H1 (cell line): ENCODE measurements around the gene MEDAG. TPM values are rescaled to one million over a fixed set of nuclear protein-coding genes. Genes with fewer than 3 reads are reported as not detected.

Experiments used
- CTCF ChIA-PET: fragments of 300-600 bp; sonication (Branson Sonifier 250); formaldehyde crosslinking; loops from one replicate; lab custom pipeline; 2021; ENCODE audit not compliant: partially characterized antibody; lab: Charles Lee
- POLR2A ChIA-PET: fragments of 300-600 bp; sonication (Branson Sonifier 250); formaldehyde crosslinking; loops from one replicate; lab custom pipeline; 2021; ENCODE audit warnings: inconsistent platforms; ENCODE audit not compliant: partially characterized antibody; lab: Charles Lee
- DNase-seq, 2 experiments: peaks; one replicate each; pipeline versions ENCODE4 v3.0.0 to v3.0.0-alpha.2; 2010 to 2022; ENCODE audit warnings: low spot score in 2 of 2, low read depth in 1 of 2, mixed read lengths in 1 of 2
- FAIRE-seq: peaks from 2 replicates; lab custom pipeline; 2011; peaks lifted over from hg19 to GRCh38; lab: Jason Lieb, UNC
- H2AFZ ChIP-seq: 2 replicates; pipeline ENCODE4 v1.8.1; 2012; ENCODE audit warnings: low read length, inconsistent platforms
- H2AK5ac ChIP-seq: 2 replicates; pipeline ENCODE4 v1.6.1; 2013; ENCODE audit warnings: low read depth, low read length
- H2BK120ac ChIP-seq: replicated peaks from 2 replicates; pipeline ENCODE3; 2013; ENCODE audit warnings: low read depth, low read length, inconsistent platforms
- H2BK12ac ChIP-seq: 2 replicates; pipeline ENCODE4 v1.6.1; 2013; ENCODE audit warnings: low read depth, low read length
- H2BK15ac ChIP-seq: 2 replicates; pipeline ENCODE4 v1.6.1; 2013; ENCODE audit warnings: low read length
- H2BK20ac ChIP-seq: 2 replicates; pipeline ENCODE4 v1.6.1; 2013; ENCODE audit warnings: low read length
- H2BK5ac ChIP-seq: 2 replicates; pipeline ENCODE4 v1.6.1; 2013; ENCODE audit warnings: low read depth, low read length
- H3K14ac ChIP-seq: 2 replicates; pipeline ENCODE4 v1.6.1; 2013; ENCODE audit warnings: inconsistent platforms; ENCODE audit not compliant: insufficient read length
- H3K18ac ChIP-seq: 2 replicates; pipeline ENCODE4 v1.6.1; 2013; ENCODE audit warnings: low read length; ENCODE audit errors: extremely low read depth
- H3K23ac ChIP-seq: 2 replicates; pipeline ENCODE4 v1.6.1; 2013; ENCODE audit warnings: inconsistent platforms; ENCODE audit not compliant: insufficient read length
- H3K23me2 ChIP-seq: 2 replicates; pipeline ENCODE4 v1.6.1; 2013; ENCODE audit warnings: low read depth, low read length
- H3K27ac ChIP-seq: 2 replicates; pipeline ENCODE4 v1.6.1; 2011; ENCODE audit warnings: low read depth, low read length, inconsistent platforms
- H3K27me3 ChIP-seq, 4 experiments: replicated peaks in 1 of 4; 1 replicate in 1 of 4; 2 replicates in 3 of 4; pipeline versions ENCODE4 v1.6.1 to v1.8.1; 2011 to 2013; ENCODE audit warnings: low read length in 3 of 4, mild to moderate bottlenecking in 3 of 4, inconsistent platforms in 2 of 4, mixed read lengths in 2 of 4, moderate library complexity in 1 of 4; ENCODE audit not compliant: control insufficient read depth in 3 of 4, insufficient read depth in 3 of 4; ENCODE audit errors: extremely low read depth in 1 of 4
- H3K36me3 ChIP-seq, 4 experiments: 2 replicates each; pipeline versions ENCODE4 v1.6.1 to v1.8.1; 2011 to 2013; ENCODE audit warnings: mild to moderate bottlenecking in 4 of 4, low read length in 3 of 4, moderate library complexity in 2 of 4, control low read depth in 1 of 4, inconsistent platforms in 1 of 4; ENCODE audit not compliant: insufficient read depth in 4 of 4, control insufficient read depth in 2 of 4
- H3K4ac ChIP-seq: replicated peaks from 2 replicates; pipeline ENCODE3; 2013; ENCODE audit warnings: low read length, low read depth, mixed read lengths, inconsistent platforms; ENCODE audit not compliant: insufficient read length
- H3K4me1 ChIP-seq, 4 experiments: replicated peaks in 1 of 4; 1 replicate in 1 of 4; 2 replicates in 3 of 4; pipeline versions ENCODE4 v1.6.1 to v1.8.1; 2011 to 2013; ENCODE audit warnings: low read length in 3 of 4, inconsistent platforms in 2 of 4, mixed read lengths in 1 of 4; ENCODE audit not compliant: insufficient read depth in 4 of 4, control insufficient read depth in 3 of 4
- H3K4me2 ChIP-seq, 2 experiments: 2 replicates each; pipeline versions ENCODE4 v1.6.1 to v1.8.1; 2011 to 2013; ENCODE audit warnings: low read depth in 2 of 2, low read length in 2 of 2, control low read depth in 1 of 2, inconsistent platforms in 1 of 2, mild to moderate bottlenecking in 1 of 2; ENCODE audit not compliant: insufficient read depth in 1 of 2
- H3K4me3 ChIP-seq, 4 experiments: fragments of 200-600, 300-600 bp in 1 of 4; sonication (generic), shearing (Covaris generic), sonication (Bioruptor Twin) in 1 of 4; 2 replicates each; pipeline versions ENCODE4 v1.5.1 to v1.8.1; 2011 to 2016; ENCODE audit warnings: low read length in 4 of 4, low read depth in 3 of 4, control low read depth in 2 of 4, inconsistent platforms in 2 of 4, mild to moderate bottlenecking in 2 of 4, mixed read lengths in 1 of 4, moderate library complexity in 1 of 4; ENCODE audit not compliant: insufficient read depth in 2 of 4; ENCODE audit errors: extremely low read depth in 1 of 4
- H3K56ac ChIP-seq: replicated peaks from 2 replicates; pipeline ENCODE3; 2013; ENCODE audit warnings: low read depth, mild to moderate bottlenecking, mixed read lengths, low read length, inconsistent platforms; ENCODE audit not compliant: insufficient read length
- H3K79me1 ChIP-seq: 2 replicates; pipeline ENCODE4 v1.6.1; 2013; ENCODE audit warnings: low read depth, low read length, control low read depth
- H3K79me2 ChIP-seq, 2 experiments: 2 replicates each; pipeline versions ENCODE4 v1.6.1 to v1.8.1; 2012 to 2013; ENCODE audit warnings: low read length in 2 of 2, mild to moderate bottlenecking in 2 of 2, inconsistent platforms in 1 of 2; ENCODE audit not compliant: insufficient read depth in 2 of 2, control insufficient read depth in 1 of 2
- H3K9ac ChIP-seq, 4 experiments: replicated peaks in 1 of 4; 1 replicate in 1 of 4; 2 replicates in 3 of 4; pipeline versions ENCODE4 v1.6.1 to v1.8.1; 2011 to 2013; ENCODE audit warnings: low read depth in 3 of 4, low read length in 3 of 4, control low read depth in 2 of 4, mild to moderate bottlenecking in 2 of 4, moderate library complexity in 2 of 4, inconsistent platforms in 1 of 4; ENCODE audit errors: extremely low read depth in 1 of 4
- H3K9me3 ChIP-seq, 2 experiments: 2 replicates each; pipeline versions ENCODE4 v1.6.1 to v1.8.1; 2012 to 2013; ENCODE audit warnings: mild to moderate bottlenecking in 2 of 2, moderate library complexity in 2 of 2, control low read depth in 1 of 2, inconsistent platforms in 1 of 2, low read depth in 1 of 2, low read length in 1 of 2, mixed read lengths in 1 of 2; ENCODE audit not compliant: insufficient read depth in 2 of 2
- H4K20me1 ChIP-seq, 2 experiments: replicated peaks in 1 of 2; 2 replicates each; pipeline versions ENCODE3 to v1.8.1; 2011 to 2013; ENCODE audit warnings: inconsistent platforms in 2 of 2, low read length in 2 of 2, mild to moderate bottlenecking in 1 of 2; ENCODE audit not compliant: insufficient read depth in 2 of 2, control insufficient read depth in 1 of 2
- H4K5ac ChIP-seq: 2 replicates; pipeline ENCODE4 v1.6.1; 2013; ENCODE audit warnings: low read length, low read depth, mixed read lengths, inconsistent platforms; ENCODE audit not compliant: insufficient read length
- H4K8ac ChIP-seq: 2 replicates; pipeline ENCODE4 v1.8.0; 2013; ENCODE audit warnings: mild to moderate bottlenecking, moderate library complexity, low read length, inconsistent platforms; ENCODE audit not compliant: insufficient read depth; ENCODE audit errors: extremely low read depth
- H4K91ac ChIP-seq: replicated peaks from 2 replicates; pipeline ENCODE3; 2013; ENCODE audit warnings: low read length, mixed read lengths, inconsistent platforms; ENCODE audit not compliant: insufficient read length
- BACH1 ChIP-seq: IDR thresholded peaks from 2 replicates; pipeline ENCODE4 v1.6.1; 2012; ENCODE audit warnings: low read length, improper control_type of control experiment
- CBX5 ChIP-seq: fragments of 300-800, 300-1000 bp; sonication (generic); IDR thresholded peaks from 2 replicates; pipeline ENCODE4 v1.7.1; 2016; ENCODE audit warnings: antibody characterized with exemption, low read length, low read depth
- CHD2 ChIP-seq: IDR thresholded peaks from 2 replicates; pipeline ENCODE4 v1.6.1; 2012; ENCODE audit warnings: low read length, improper control_type of control experiment
- CTBP2 ChIP-seq: IDR thresholded peaks from 2 replicates; pipeline ENCODE4 v1.7.0; 2011; ENCODE audit warnings: borderline replicate concordance, mild to moderate bottlenecking, moderate library complexity, mixed read lengths, low read length; ENCODE audit not compliant: insufficient read depth, insufficient read length
- JUN ChIP-seq: IDR thresholded peaks from 2 replicates; pipeline ENCODE4 v1.6.1; 2011; ENCODE audit warnings: low read depth, mild to moderate bottlenecking, improper control_type of control experiment, low read length
- JUND ChIP-seq: IDR thresholded peaks from 2 replicates; pipeline ENCODE4 v1.6.1; 2011; ENCODE audit warnings: mild to moderate bottlenecking, improper control_type of control experiment, low read length
- MAFK ChIP-seq: IDR thresholded peaks from 2 replicates; pipeline ENCODE4 v1.6.1; 2012; ENCODE audit warnings: low read depth, mild to moderate bottlenecking, improper control_type of control experiment, low read length
- NRF1 ChIP-seq: IDR thresholded peaks from 2 replicates; pipeline ENCODE4 v1.6.1; 2011; ENCODE audit warnings: mild to moderate bottlenecking, low read depth, low read length, improper control_type of control experiment
- RAD21 ChIP-seq, 2 experiments: IDR thresholded peaks in 1 of 2; conservative IDR thresholded peaks in 1 of 2; 2 replicates each; pipeline ENCODE4 v1.6.1; 2011; ENCODE audit warnings: low read depth in 2 of 2, low read length in 2 of 2, improper control_type of control experiment in 1 of 2, inconsistent platforms in 1 of 2, mild to moderate bottlenecking in 1 of 2, moderate library complexity in 1 of 2
- RNF2 ChIP-seq: fragments of 200-900, 300-1000 bp; sonication (generic); IDR thresholded peaks from 2 replicates; pipeline ENCODE4 v1.7.1; 2016; ENCODE audit warnings: borderline replicate concordance, low read depth, mild to moderate bottlenecking, antibody characterized with exemption, low read length; ENCODE audit not compliant: poor library complexity, severe bottlenecking; ENCODE audit errors: missing control alignments
- SP4 ChIP-seq: IDR thresholded peaks from 2 replicates; pipeline ENCODE4 v1.6.1; 2012; ENCODE audit warnings: low read length, inconsistent platforms
- SRF ChIP-seq: IDR thresholded peaks from 2 replicates; pipeline ENCODE4 v1.6.1; 2011; ENCODE audit warnings: mild to moderate bottlenecking, low read depth, low read length, moderate library complexity
- TAF1 ChIP-seq: IDR thresholded peaks from 2 replicates; pipeline ENCODE4 v1.6.1; 2011; ENCODE audit warnings: mild to moderate bottlenecking, low read depth, low read length
- TCF12 ChIP-seq: IDR thresholded peaks from 2 replicates; pipeline ENCODE4 v1.6.1; 2011; ENCODE audit warnings: low read depth, mild to moderate bottlenecking, low read length
- WGBS, 2 experiments: shearing (Covaris generic) in 1 of 2; methylation state at CpG; one replicate each; pipeline versions ENCODE4 v1.1.6 to v1.1.7; 2013 to 2015; ENCODE audit warnings: low lambda C conversion rate in 2 of 2, mixed read lengths in 2 of 2, inconsistent platforms in 1 of 2, low coverage in 1 of 2, missing lambda C conversion rate in 1 of 2; ENCODE audit not compliant: insufficient replicate concordance in 2 of 2, insufficient coverage in 1 of 2, insufficient read length in 1 of 2; ENCODE audit errors: extremely low coverage in 1 of 2, missing lambda C conversion rate in 1 of 2; 5-methylcytosine and 5-hydroxymethylcytosine counted together
- polyA plus RNA-seq, 7 experiments: library from polyadenylated mRNA; depleted of rRNA in 3 of 7; stranded (reverse) in 5 of 7; unstranded in 2 of 7; fragments of >200 nt in 5 of 7; fragments of 200-250 nt in 2 of 7; gene quantifications; 1 replicate in 5 of 7; 2 replicates in 1 of 7; 4 replicates in 1 of 7; pipeline versions ENCODE4 v1.2.1 to v1.2.3, GENCODE V29; 2011 to 2013; ENCODE audit warnings: missing spikeins in 2 of 7, mixed read lengths in 2 of 7
- total RNA-seq: library from RNA; stranded (reverse); fragmentation: NEBNext Ultra II Directional; extraction: Animal tissue kit (Norgen Biotek cat#: 25700); gene quantifications from 2 replicates; pipeline ENCODE4 v1.2.1, GENCODE V29; 2021

Gene MEDAG
- total and polyA plus RNA-seq, 2 of the 8 experiments (the other 6 are each of a cell fraction or from before 2014, with no cell fraction given), result 2.1 to 3.1 TPM

GRCh38 chr13:30873499-30873898 lies 32.6 kb upstream of the MEDAG start:
- Histone ChIP-seq H2AK5ac (no peak overlapping the region), H3K4me1 (peaks cover 12 to 24% (median 16%) of the 10 kb centered on the region in 4 experiments; a peak in 6 of 7 replicates), H3K9me3 (no peaks in the 10 kb centered on the region), H3K14ac (no peak overlapping the region), H3K4me3 (no peak overlapping the region; a peak in 1 of 8 replicates), H4K5ac (no peak overlapping the region), H3K27ac (no peak overlapping the region), H3K23me2 (no peaks in the 10 kb centered on the region), H3K4ac (no peak overlapping the region), H3K27me3 (no peaks in the 10 kb centered on the region), H2BK12ac (no peak overlapping the region), H4K20me1 (no peaks in the 10 kb centered on the region), H3K79me2 (no peaks in the 10 kb centered on the region), H3K9ac (no peak overlapping the region), H3K56ac (no peak overlapping the region), H3K36me3 (no peaks in the 10 kb centered on the region), H2BK120ac (no peak overlapping the region), H3K18ac (peak overlapping the region; percentile 24; the same call in 1 of the 2 replicates), H4K91ac (no peak overlapping the region), H2BK5ac (no peak overlapping the region), H2AFZ (no peak overlapping the region), H3K79me1 (no peaks in the 10 kb centered on the region), H3K4me2 (0 out of 4 replicates have a peak overlapping the region, but pooled peaks of 1 of the 2 experiments have one; percentile 21), H4K8ac (no peak overlapping the region), H2BK20ac (no peak overlapping the region), H3K23ac (no peak overlapping the region), H2BK15ac (no peak overlapping the region)
- no peak for FAIRE-seq
- POLR2A ChIA-PET, result interaction anchor here (0.9 kb wide), 1 partner anchor 11 kb away, joined by 3 read pairs; no protein-coding TSS in a partner anchor
- no peak for DNase-seq
- WGBS, 2 experiments, result 78% methylated on average over 5 of the region's 5 CpGs; no CpG with 5 or more reads in 1 of the 2 experiments
- CTCF ChIA-PET, result interaction anchor here (1.1 to 1.8 kb wide), 7 partner anchors 8 to 191 kb away, joined by 3 to 10 read pairs (median 4); no protein-coding TSS in a partner anchor
- TF ChIP-seq MAFK, result peak; percentile 70; the same call in 1 of the 2 replicates
- TF ChIP-seq NRF1, result no peak
- TF ChIP-seq RNF2, result no peak
- TF ChIP-seq SP4, result no peak
- no peak for TF ChIP-seq TAF1
- no peak for TF ChIP-seq CTBP2
- peak; percentile 88 for TF ChIP-seq BACH1
- TF ChIP-seq CBX5, result no peak
- no peak for TF ChIP-seq SRF
- TF ChIP-seq RAD21 (IDR thresholded peaks at IDR 0.05 in 1 of 2, conservative IDR thresholded peaks at IDR 0.05 in 1 of 2; ENCODE audit: low read depth in 2 of 2, low read length in 2 of 2), result no peak
- no peak for TF ChIP-seq CHD2
- no peak for TF ChIP-seq JUND
- no peak for TF ChIP-seq TCF12
- no peak for TF ChIP-seq JUN
